Measurements from ENCODE around the gene FOXD4.
"Not testable (repeated sequence)": the region's sequence is repeated elsewhere in the genome, so short reads cannot be mapped to it uniquely, and the experiment has no call there.

The FOXD4 gene

GRCh38 chr9:117995-118467 is at the start of gene FOXD4:
Gene FOXD4, minus strand, starts transcription at chr9:118417. Its CDS starts 298 bp downstream, at chr9:118119.
- not testable (repeated sequence) for DNase-seq (ENCODE audit: low read depth)

GRCh38 chr9:159871-160270 is 41.7 kb upstream of the FOXD4 start:
- not testable (repeated sequence) for DNase-seq (ENCODE audit: low read depth)

- not testable (repeated sequence) for DNase-seq (ENCODE audit: low read depth)
These were observed 33.0 kb upstream of the FOXD4 start for GRCh38 chr9:151173-151572.

- DNase-seq (ENCODE audit: low read depth) = not testable (repeated sequence)
These were observed 21.7 kb upstream of the FOXD4 start for GRCh38 chr9:139880-140279.

- not testable (repeated sequence) for DNase-seq (ENCODE audit: low read depth)
These were observed 848 bp downstream of the FOXD4 start for GRCh38 chr9:117144-117994.

GRCh38 chr9:116239-117077 is 1.8 kb downstream of the FOXD4 start:
- DNase-seq (ENCODE audit: low read depth) = not testable (repeated sequence)

GRCh38 chr9:115118-115451 is 3.1 kb downstream of the FOXD4 start:
- DNase-seq (ENCODE audit: low read depth) = not testable (repeated sequence)

GRCh38 chr9:114267-115117 is 3.7 kb downstream of the FOXD4 start:
- not testable (repeated sequence) for DNase-seq (ENCODE audit: low read depth)

- not testable (repeated sequence) for DNase-seq (ENCODE audit: low read depth)
These were observed 4.5 kb downstream of the FOXD4 start for GRCh38 chr9:113468-114266.

GRCh38 chr9:112589-113467 is 5.4 kb downstream of the FOXD4 start:
- DNase-seq (ENCODE audit: low read depth) = not testable (repeated sequence)

GRCh38 chr9:110672-111071 is 7.5 kb downstream of the FOXD4 start:
- not testable (repeated sequence) for DNase-seq (ENCODE audit: low read depth)

- DNase-seq (ENCODE audit: low read depth) = not testable (repeated sequence)
These were observed 8.7 kb downstream of the FOXD4 start for GRCh38 chr9:109540-109939.

GRCh38 chr9:108742-109495 is 9.3 kb downstream of the FOXD4 start:
- DNase-seq (ENCODE audit: low read depth) = not testable (repeated sequence)

- DNase-seq (ENCODE audit: low read depth) = not testable (repeated sequence)
These were observed 12.2 kb downstream of the FOXD4 start for GRCh38 chr9:105991-106390.

- not testable (repeated sequence) for DNase-seq (ENCODE audit: low read depth)
These were observed 17.8 kb downstream of the FOXD4 start for GRCh38 chr9:100430-100829.

GRCh38 chr9:99867-100266 is 18.4 kb downstream of the FOXD4 start:
- DNase-seq (ENCODE audit: low read depth) = not testable (repeated sequence)

- DNase-seq (ENCODE audit: low read depth) = not testable (repeated sequence)
These were observed 19.4 kb downstream of the FOXD4 start for GRCh38 chr9:98775-99174.

- DNase-seq (ENCODE audit: low read depth) = not testable (repeated sequence)
These were observed 23.2 kb downstream of the FOXD4 start for GRCh38 chr9:94992-95391.

GRCh38 chr9:94323-94722 is 23.9 kb downstream of the FOXD4 start:
- not testable (repeated sequence) for DNase-seq (ENCODE audit: low read depth)

All from stimulated activated CD8-positive, alpha-beta memory T cell treated with anti-CD3 and anti-CD28 coated beads, Interleukin-12 subunit alpha, Interleukin-12 subunit beta, amount 100 ng/mL, for 1 hour (primary cell).